K562 (cell line): Measurements from ENCODE around the gene KMT5C. TPM values are rescaled to one million over a fixed set of nuclear protein-coding genes. Genes with fewer than 3 reads are reported as not detected.

Experiments used
- ATAC-seq: fragments of 200-7000 bp; cut with Tn5 transposase; 3 replicates; pipeline ENCODE4 v1.9.1; 2020; ENCODE audit warnings: moderate library complexity
- BruUV-seq: library from RNA; stranded (reverse); fragments of 400-500 nt; replicated peaks from 2 replicates; lab custom pipeline; 2021; lab: Mats Ljungman, UMichigan
- CTCF ChIA-PET: fragments of 300-600 bp; formaldehyde crosslinking; extraction: SDS; loops from one replicate; lab custom pipeline; 2021; ENCODE audit warnings: low intra/inter-chr PET ratio; lab: Yijun Ruan, JAX
- POLR2A ChIA-PET: fragments of 300-600, 350-650 bp; sonication (Branson Sonifier 250); formaldehyde crosslinking; extraction: SDS; loops from one replicate; lab custom pipeline; 2021; ENCODE audit warnings: antibody characterized with exemption, inconsistent platforms; lab: Yijun Ruan, JAX
- DNase-seq, 4 experiments: peaks; one replicate each; pipeline versions ENCODE4 v3.0.0 to v3.0.0-alpha.2; 2011 to 2018; ENCODE audit warnings: low spot score in 3 of 4, mixed read lengths in 3 of 4; ENCODE audit errors: extremely low read depth in 1 of 4
- FAIRE-seq: peaks from 2 replicates; lab custom pipeline; 2011; peaks lifted over from hg19 to GRCh38; lab: Jason Lieb, UNC
- H2AFZ ChIP-seq: 2 replicates; pipeline ENCODE4 v1.6.0; 2011; ENCODE audit warnings: low read depth, low read length, control low read depth, inconsistent platforms
- H3K27ac ChIP-seq: fragments of 200-600 bp; 3 replicates; pipeline ENCODE4 v1.8.0; 2011; ENCODE audit warnings: low read depth, mild to moderate bottlenecking, control low read depth, inconsistent platforms, low read length, moderate library complexity, mixed read lengths; ENCODE audit errors: extremely low read depth
- H3K27me3 ChIP-seq, 2 experiments: fragments of 300-600 bp in 1 of 2; 2 replicates in 1 of 2; 3 replicates in 1 of 2; pipeline versions ENCODE4 v1.6.0 to v1.8.0; 2011; ENCODE audit warnings: inconsistent platforms in 2 of 2, low read length in 2 of 2, mild to moderate bottlenecking in 1 of 2, mixed read lengths in 1 of 2, moderate library complexity in 1 of 2; ENCODE audit not compliant: control insufficient read depth in 2 of 2, insufficient read depth in 2 of 2
- H3K36me3 ChIP-seq: fragments of 300-600 bp; 3 replicates; pipeline ENCODE4 v1.8.0; 2011; ENCODE audit warnings: mild to moderate bottlenecking, low read length, inconsistent platforms; ENCODE audit not compliant: control insufficient read depth, insufficient read depth
- H3K4me1 ChIP-seq, 2 experiments: fragments of 200-600 bp in 1 of 2; replicated peaks in 1 of 2; 2 replicates in 1 of 2; 3 replicates in 1 of 2; pipeline versions ENCODE4 v1.5.1 to v1.8.0; 2011; ENCODE audit warnings: inconsistent platforms in 2 of 2, low read length in 2 of 2, mild to moderate bottlenecking in 1 of 2, mixed read lengths in 1 of 2, moderate library complexity in 1 of 2; ENCODE audit not compliant: control insufficient read depth in 2 of 2, insufficient read depth in 2 of 2
- H3K4me2 ChIP-seq: 2 replicates; pipeline ENCODE4 v1.6.1; 2011; ENCODE audit warnings: low read length, control low read depth, inconsistent platforms, mixed read lengths; ENCODE audit not compliant: insufficient read depth
- H3K4me3 ChIP-seq: fragments of 200-600 bp; sonication (generic), shearing (Covaris generic); 2 replicates; pipeline ENCODE4 v1.5.1; 2016; ENCODE audit warnings: control low read depth, inconsistent platforms
- H3K79me2 ChIP-seq: fragments of 200-600 bp; 3 replicates; pipeline ENCODE4 v1.8.0; 2011; ENCODE audit warnings: low read length, inconsistent platforms; ENCODE audit not compliant: control insufficient read depth, insufficient read depth
- H3K9ac ChIP-seq, 2 experiments: 2 replicates each; pipeline versions ENCODE4 v1.6.0 to v1.6.1; 2011; ENCODE audit warnings: low read depth in 2 of 2, low read length in 2 of 2, control low read depth in 1 of 2, inconsistent platforms in 1 of 2, mild to moderate bottlenecking in 1 of 2, mixed read lengths in 1 of 2; ENCODE audit not compliant: insufficient read depth in 1 of 2
- H3K9me1 ChIP-seq: one replicate; pipeline ENCODE4 v1.6.0; 2011; ENCODE audit warnings: inconsistent platforms, mild to moderate bottlenecking, low read length, moderate library complexity; ENCODE audit not compliant: control insufficient read depth, insufficient read depth
- H3K9me3 ChIP-seq: replicated peaks from 2 replicates; pipeline ENCODE4 v1.5.1; 2011; ENCODE audit warnings: low read depth, low read length, inconsistent platforms; ENCODE audit not compliant: control insufficient read depth, insufficient read depth
- H4K20me1 ChIP-seq: replicated peaks from 2 replicates; pipeline ENCODE4 v1.6.1; 2011; ENCODE audit warnings: low read length, inconsistent platforms, mixed read lengths; ENCODE audit not compliant: control insufficient read depth, insufficient read depth
- HCFC1 ChIP-seq: IDR thresholded peaks from 2 replicates; pipeline ENCODE4 v1.6.1; 2012; ENCODE audit warnings: low read depth, low read length, improper control_type of control experiment
- POLR2AphosphoS2 ChIP-seq: IDR thresholded peaks from 2 replicates; pipeline ENCODE4 v1.6.1; 2012; ENCODE audit warnings: low read length, improper control_type of control experiment
- RFX1 ChIP-seq: fragments of 450-650 bp; IDR thresholded peaks from 2 replicates; pipeline ENCODE4 v1.6.1; 2016; ENCODE audit warnings: mild to moderate bottlenecking, moderate library complexity
- SAP30 ChIP-seq: fragments of 200-600 bp; sonication (generic); IDR thresholded peaks from 2 replicates; pipeline ENCODE4 v1.6.1; 2012; ENCODE audit warnings: borderline replicate concordance, low read depth, mild to moderate bottlenecking, moderate library complexity, low read length, control low read depth, inconsistent platforms; ENCODE audit not compliant: insufficient read depth, poor library complexity, severe bottlenecking
- SMARCC2 ChIP-seq: fragments of 450-650 bp; IDR thresholded peaks from 2 replicates; pipeline ENCODE4 v1.6.1; 2017; ENCODE audit warnings: antibody characterized with exemption, moderate library complexity, mild to moderate bottlenecking, low read depth
- ZFP36 ChIP-seq: fragments of 150-350 bp; IDR thresholded peaks from 2 replicates; pipeline ENCODE4 v1.6.1; 2018; ENCODE audit warnings: low read length, low read depth; ENCODE audit not compliant: partially characterized antibody
- WGBS: fragments of 100-300 bp; shearing (Covaris generic); methylation state at CpG from one replicate; pipeline ENCODE4 v1.1.6; 2016; ENCODE audit warnings: low coverage, mixed read lengths; ENCODE audit not compliant: insufficient coverage; ENCODE audit errors: missing lambda C conversion rate; 5-methylcytosine and 5-hydroxymethylcytosine counted together
- in situ Hi-C: fragments of 300-500 bp; cut with MboI; formaldehyde crosslinking; loops from 4 replicates; pipeline ENCODE4 v1.15.0; 2018; ENCODE audit warnings: inconsistent platforms, mixed read lengths
- intact Hi-C: fragments of 100-400 bp; cut with micrococcal nuclease; formaldehyde crosslinking; loops from 2 replicates; pipeline ENCODE4 v1.14.2; 2022
- polyA plus RNA-seq, 8 experiments: library from polyadenylated mRNA; depleted of rRNA in 4 of 8; stranded (reverse) in 5 of 8; unstranded in 3 of 8; fragments of >200 nt; fragmentation: Nextera tagmentation in 2 of 8; fragmentation: Illumina TruSeq in 1 of 8; extraction: Ambion mirVana in 2 of 8; extraction: Trizol in 1 of 8; gene quantifications; 2 replicates each; pipeline versions ENCODE4 v1.2.1 to v1.2.3, GENCODE V29; 2011 to 2014; ENCODE audit warnings: inconsistent platforms in 1 of 8, missing spikeins in 1 of 8
- total RNA-seq, 7 experiments: library from RNA; depleted of rRNA in 6 of 7; stranded (reverse); fragments of >200 nt in 6 of 7; fragmentation: Illumina TruSeq in 2 of 7; extraction: Trizol in 2 of 7; gene quantifications; 2 replicates each; pipeline versions ENCODE4 v1.2.1 to v1.2.3, GENCODE V29; 2011 to 2021; ENCODE audit warnings: low replicate concordance in 1 of 7
- TF ChIP-seq, protein P1 (sequence below), 2 experiments: fragments of 450-650 bp; formaldehyde crosslinking in 1 of 2; IDR thresholded peaks; 2 replicates each; pipeline versions ENCODE4 v1.4.0 to v1.6.1; 2014 to 2020; ENCODE audit warnings: mild to moderate bottlenecking in 2 of 2, borderline replicate concordance in 1 of 2, low read depth in 1 of 2

The KMT5C gene
- total and polyA plus RNA-seq, 9 of the 15 experiments (the other 6 are each of a cell fraction or from before 2014, with no cell fraction given), result 0.15 to 53.5 (median 16.6) TPM

DNA sequence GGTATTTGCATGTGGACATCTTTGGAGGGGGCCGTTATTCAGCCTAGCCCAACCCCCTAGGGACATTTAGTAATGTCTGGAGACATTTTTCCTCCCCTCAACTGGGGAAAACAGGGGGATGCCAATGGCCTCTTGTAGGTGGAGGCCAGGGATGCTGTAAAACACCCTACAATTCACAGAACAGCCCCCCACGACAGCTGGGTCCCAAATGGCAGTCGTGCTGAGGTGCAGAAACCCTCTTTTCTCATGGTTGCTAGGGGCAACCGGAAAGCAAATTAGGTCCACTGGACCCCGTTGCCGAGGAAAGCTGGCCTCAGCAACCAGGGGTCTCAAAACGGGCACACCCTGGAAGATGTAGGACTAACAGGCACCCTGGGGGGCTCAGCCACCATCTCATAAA, 29.2 kb upstream of the KMT5C start:
- FAIRE-seq, result no peak
- TF ChIP-seq POLR2AphosphoS2 (no peak), RFX1 (peak; percentile 85)
- BruUV-seq, result no TSS peak
- in situ Hi-C loops (no loop called here), intact Hi-C loops (no loop called here)
- 51% methylated on average over 7 of the region's 7 CpGs for WGBS
- DNase-seq, result no peak
- no peaks in the 10 kb centered on the region for H3K9me1 ChIP-seq
- H3K79me2 ChIP-seq, result no peaks in the 10 kb centered on the region
- CTCF ChIA-PET, result no interaction called here
- peaks cover 9 to 40% of the 10 kb centered on the region in 2 experiments; a peak in 4 of 5 replicates for H3K4me1 ChIP-seq
- POLR2A ChIA-PET, result interaction anchor here (1.1 to 1.3 kb wide), 2 partner anchors 10 to 11 kb away, joined by 3 to 4 read pairs; no protein-coding TSS in a partner anchor
- no peak overlapping the region for H2AFZ ChIP-seq
- ATAC-seq, result no peak
- H3K27me3 ChIP-seq, result no peaks in the 10 kb centered on the region
- no peak overlapping the region for H3K27ac ChIP-seq
- no peak overlapping the region for H3K9ac ChIP-seq
- H3K4me2 ChIP-seq, result no peak overlapping the region
- H3K9me3 ChIP-seq, result no peaks in the 10 kb centered on the region
- H3K4me3 ChIP-seq, result no peak overlapping the region
- peaks cover 5% of the 10 kb centered on the region; the same call in 1 of the 3 replicates for H3K36me3 ChIP-seq
- H4K20me1 ChIP-seq, result no peaks in the 10 kb centered on the region

DNA sequence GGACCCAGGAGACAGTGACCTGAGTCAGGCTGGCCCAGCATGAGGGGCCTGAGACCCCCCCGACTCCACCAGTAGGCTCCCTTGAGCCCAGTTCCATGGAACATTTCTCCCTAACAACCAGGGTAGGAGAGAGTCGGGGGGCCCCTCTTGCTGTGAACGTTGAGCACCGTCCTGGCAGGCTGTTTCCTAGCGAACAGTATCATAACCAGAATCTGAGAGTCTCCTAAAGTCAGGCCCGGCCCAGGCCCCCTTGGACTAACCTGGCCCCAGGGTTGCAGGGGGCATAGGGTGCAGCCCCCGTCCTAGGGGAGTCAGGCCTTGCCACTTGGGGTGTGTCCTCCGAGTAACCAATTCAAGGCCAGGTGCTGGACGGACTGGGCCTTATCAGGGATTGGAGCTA, 28.3 kb upstream of the KMT5C start:
- H4K20me1 ChIP-seq, result no peaks in the 10 kb centered on the region
- H3K4me2 ChIP-seq, result no peak overlapping the region
- ChIA-PET POLR2A (interaction anchor here (1.0 to 1.3 kb wide), 2 partner anchors 11 to 77 kb away, joined by 3 to 4 read pairs; no protein-coding TSS in a partner anchor), CTCF (no interaction called here)
- BruUV-seq, result no TSS peak
- intact Hi-C loops, result no loop called here
- in situ Hi-C loops, result no loop called here
- H3K36me3 ChIP-seq, result peaks cover 1% of the 10 kb centered on the region; the same call in 1 of the 3 replicates
- no peak for FAIRE-seq
- no peaks in the 10 kb centered on the region for H3K27me3 ChIP-seq
- H3K4me3 ChIP-seq, result no peak overlapping the region
- ATAC-seq, result no peak
- no peak overlapping the region for H3K27ac ChIP-seq
- no peaks in the 10 kb centered on the region for H3K9me1 ChIP-seq
- no peak overlapping the region; a peak in 1 of 4 replicates for H3K9ac ChIP-seq
- no peaks in the 10 kb centered on the region for H3K79me2 ChIP-seq
- no peak overlapping the region for H2AFZ ChIP-seq
- H3K9me3 ChIP-seq, result no peaks in the 10 kb centered on the region
- 57% methylated on average over 9 of the region's 9 CpGs for WGBS
- DNase-seq, result no peak
- peaks cover 9 to 32% of the 10 kb centered on the region in 2 experiments; a peak in 4 of 5 replicates for H3K4me1 ChIP-seq
- TF ChIP-seq SAP30, result no peak
- no peak for TF ChIP-seq ZFP36
- TF ChIP-seq SMARCC2, result no peak
- TF ChIP-seq, protein P1, sequence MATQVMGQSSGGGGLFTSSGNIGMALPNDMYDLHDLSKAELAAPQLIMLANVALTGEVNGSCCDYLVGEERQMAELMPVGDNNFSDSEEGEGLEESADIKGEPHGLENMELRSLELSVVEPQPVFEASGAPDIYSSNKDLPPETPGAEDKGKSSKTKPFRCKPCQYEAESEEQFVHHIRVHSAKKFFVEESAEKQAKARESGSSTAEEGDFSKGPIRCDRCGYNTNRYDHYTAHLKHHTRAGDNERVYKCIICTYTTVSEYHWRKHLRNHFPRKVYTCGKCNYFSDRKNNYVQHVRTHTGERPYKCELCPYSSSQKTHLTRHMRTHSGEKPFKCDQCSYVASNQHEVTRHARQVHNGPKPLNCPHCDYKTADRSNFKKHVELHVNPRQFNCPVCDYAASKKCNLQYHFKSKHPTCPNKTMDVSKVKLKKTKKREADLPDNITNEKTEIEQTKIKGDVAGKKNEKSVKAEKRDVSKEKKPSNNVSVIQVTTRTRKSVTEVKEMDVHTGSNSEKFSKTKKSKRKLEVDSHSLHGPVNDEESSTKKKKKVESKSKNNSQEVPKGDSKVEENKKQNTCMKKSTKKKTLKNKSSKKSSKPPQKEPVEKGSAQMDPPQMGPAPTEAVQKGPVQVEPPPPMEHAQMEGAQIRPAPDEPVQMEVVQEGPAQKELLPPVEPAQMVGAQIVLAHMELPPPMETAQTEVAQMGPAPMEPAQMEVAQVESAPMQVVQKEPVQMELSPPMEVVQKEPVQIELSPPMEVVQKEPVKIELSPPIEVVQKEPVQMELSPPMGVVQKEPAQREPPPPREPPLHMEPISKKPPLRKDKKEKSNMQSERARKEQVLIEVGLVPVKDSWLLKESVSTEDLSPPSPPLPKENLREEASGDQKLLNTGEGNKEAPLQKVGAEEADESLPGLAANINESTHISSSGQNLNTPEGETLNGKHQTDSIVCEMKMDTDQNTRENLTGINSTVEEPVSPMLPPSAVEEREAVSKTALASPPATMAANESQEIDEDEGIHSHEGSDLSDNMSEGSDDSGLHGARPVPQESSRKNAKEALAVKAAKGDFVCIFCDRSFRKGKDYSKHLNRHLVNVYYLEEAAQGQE (IDR thresholded peaks at IDR 0.05; ENCODE audit: borderline replicate concordance), result no peak
- TF ChIP-seq, protein P1 (CRISPR knock-in tag; IDR thresholded peaks at IDR 0.05; ENCODE audit: low read depth), result no peak
- TF ChIP-seq HCFC1, result no peak
